Small intestine (tissue), 7 donors: ENCODE results near the gene SLC6A17. TPM values are rescaled to one million over a fixed set of nuclear protein-coding genes. Genes with fewer than 3 reads are reported as not detected.

Experiments
- DNase-seq, 2 donors: peaks; one replicate each; pipeline versions ENCODE4 v3.0.0 to v3.0.0-alpha.2; 2013
- FAIRE-seq: peaks from 2 replicates; lab custom pipeline; 2012; peaks lifted over from hg19 to GRCh38; lab: Jason Lieb, UNC
- H3K27ac ChIP-seq, 3 donors: one replicate each; pipeline ENCODE4 v1.5.1; 2013; ENCODE audit warnings: low read length in 2 of 3, mild to moderate bottlenecking in 2 of 3, control low read depth in 1 of 3, inconsistent platforms in 1 of 3, low read depth in 1 of 3, moderate library complexity in 1 of 3
- H3K27me3 ChIP-seq, 3 donors: one replicate each; pipeline ENCODE4 v1.6.1; 2013; ENCODE audit warnings: low read length in 3 of 3, inconsistent platforms in 1 of 3; ENCODE audit not compliant: control insufficient read depth in 3 of 3, insufficient read depth in 3 of 3
- H3K36me3 ChIP-seq, 3 donors: one replicate each; pipeline ENCODE4 v1.6.1; 2013; ENCODE audit warnings: low read length in 3 of 3, inconsistent platforms in 1 of 3, low read depth in 1 of 3, mild to moderate bottlenecking in 1 of 3, moderate library complexity in 1 of 3; ENCODE audit not compliant: control insufficient read depth in 3 of 3, insufficient read depth in 2 of 3
- H3K4me1 ChIP-seq, 3 donors: one replicate each; pipeline ENCODE4 v1.6.1; 2013; ENCODE audit warnings: low read length in 2 of 3, inconsistent platforms in 1 of 3, low read depth in 1 of 3, mild to moderate bottlenecking in 1 of 3, moderate library complexity in 1 of 3; ENCODE audit not compliant: control insufficient read depth in 3 of 3, insufficient read depth in 2 of 3
- H3K4me3 ChIP-seq, 3 donors: one replicate each; pipeline ENCODE4 v1.5.1; 2013; ENCODE audit warnings: low read length in 3 of 3, control low read depth in 1 of 3, inconsistent platforms in 1 of 3, low read depth in 1 of 3, mild to moderate bottlenecking in 1 of 3, moderate library complexity in 1 of 3
- H3K9me3 ChIP-seq, 2 donors: one replicate each; pipeline ENCODE4 v1.6.1; 2013; ENCODE audit warnings: low read depth in 1 of 2, low read length in 1 of 2; ENCODE audit not compliant: control insufficient read depth in 2 of 2, insufficient read depth in 1 of 2
- WGBS, 3 donors: extraction: QIAGEN DNeasy Blood & Tissue Kit; methylation state at CpG; one replicate each; pipeline ENCODE4 v1.1.7; 2013; 5-methylcytosine and 5-hydroxymethylcytosine counted together
- polyA plus RNA-seq, 4 donors: library from polyadenylated mRNA; stranded (reverse) in 3 of 4; unstranded in 1 of 4; fragments of 200-250 nt in 3 of 4; fragments of 120-200 nt in 1 of 4; gene quantifications; one replicate each; pipeline versions ENCODE4 v1.2.1 to v1.2.3, GENCODE V29; 2013
- donor health status: healthy with polysubstance abuse.
- donor health status: control.
- donor health status: control.
- donor health status: Bipolar disorder and iron deficiency.
- donor health status: healthy.

The SLC6A17 gene
- polyA plus RNA-seq, 4 donors, result under 0.01 to 0.49 TPM; not detected in 2

GRCh38 chr1:110196917-110197765, 46.8 kb downstream of the SLC6A17 start:
- H3K36me3 ChIP-seq, result no peaks in the 10 kb centered on the region
- H3K27me3 ChIP-seq, result peaks cover 0 to 3% (median 0%) of the 10 kb centered on the region in 3 donors
- FAIRE-seq, result no peak
- H3K4me3 ChIP-seq, result no peak overlapping the region
- 51 to 57% (median 56%) methylated on average over 12 of the region's 12 CpGs for WGBS, 3 donors
- DNase-seq, result peak; percentile 68 to 73
- H3K27ac ChIP-seq, result no peak overlapping the region
- H3K4me1 ChIP-seq, result no peaks in the 10 kb centered on the region
- no peaks in the 10 kb centered on the region for H3K9me3 ChIP-seq

- Histone ChIP-seq H3K4me3 (no peak overlapping the region), H3K27ac (no peak overlapping the region), H3K27me3 (peaks cover 0 to 3% (median 0%) of the 10 kb centered on the region in 3 donors), H3K9me3 (no peaks in the 10 kb centered on the region), H3K36me3 (no peaks in the 10 kb centered on the region), H3K4me1 (no peaks in the 10 kb centered on the region)
- DNase-seq, result no peak
- FAIRE-seq, result no peak
- 90 to 92% (median 90%) methylated on average over 21 to 23 of the region's 23 CpGs for WGBS, 3 donors
Observed at GRCh38 chr1:110197905-110198629, 47.8 kb downstream of the SLC6A17 start.

- DNase-seq (no peak), FAIRE-seq (no peak)
- peaks cover 0 to 2% (median 0%) of the 10 kb centered on the region in 3 donors for H3K4me1 ChIP-seq
- H3K27ac ChIP-seq, result no peak overlapping the region
- no peaks in the 10 kb centered on the region for H3K36me3 ChIP-seq
- WGBS, 3 donors, result 77 to 90% (median 84%) methylated on average over 2 of the region's 2 CpGs
- peaks cover 0 to 3% (median 0%) of the 10 kb centered on the region in 3 donors for H3K27me3 ChIP-seq
- no peaks in the 10 kb centered on the region for H3K9me3 ChIP-seq
- no peak overlapping the region for H3K4me3 ChIP-seq
Observed at GRCh38 chr1:110198746-110199145, 48.5 kb downstream of the SLC6A17 start.

- Histone ChIP-seq H3K36me3 (no peaks in the 10 kb centered on the region), H3K27me3 (peaks cover 0 to 3% (median 0%) of the 10 kb centered on the region in 3 donors), H3K9me3 (no peaks in the 10 kb centered on the region), H3K27ac (no peak overlapping the region), H3K4me1 (peaks cover 0 to 2% (median 0%) of the 10 kb centered on the region in 3 donors), H3K4me3 (no peak overlapping the region)
- FAIRE-seq, result no peak
- DNase-seq, result no peak
- WGBS, 3 donors, result 45 to 50% (median 47%) methylated on average over 2 of the region's 2 CpGs
Observed at GRCh38 chr1:110200190-110200589, 49.9 kb downstream of the SLC6A17 start.

GRCh38 chr1:110200666-110201065, 50.4 kb downstream of the SLC6A17 start:
- FAIRE-seq, result no peak
- H3K27me3 ChIP-seq, result peaks cover 0 to 3% (median 0%) of the 10 kb centered on the region in 3 donors
- no peak overlapping the region for H3K4me3 ChIP-seq
- peaks cover 0 to 2% (median 0%) of the 10 kb centered on the region in 3 donors for H3K4me1 ChIP-seq
- 72 to 86% (median 78%) methylated on average over 14 of the region's 14 CpGs for WGBS, 3 donors
- DNase-seq, result no peak
- H3K27ac ChIP-seq, result no peak overlapping the region
- no peaks in the 10 kb centered on the region for H3K9me3 ChIP-seq
- no peaks in the 10 kb centered on the region for H3K36me3 ChIP-seq

GRCh38 chr1:110201157-110201825, 51.0 kb downstream of the SLC6A17 start:
- WGBS, 3 donors, result 84 to 87% (median 86%) methylated on average over 10 of the region's 10 CpGs
- Histone ChIP-seq H3K27ac (no peak overlapping the region), H3K9me3 (no peaks in the 10 kb centered on the region), H3K27me3 (peaks cover 0 to 3% (median 0%) of the 10 kb centered on the region in 3 donors), H3K4me1 (peaks cover 0 to 2% (median 0%) of the 10 kb centered on the region in 3 donors), H3K4me3 (no peak overlapping the region), H3K36me3 (no peaks in the 10 kb centered on the region)
- FAIRE-seq (no peak), DNase-seq (no peak)

GRCh38 chr1:110203021-110203661, 52.8 kb downstream of the SLC6A17 start:
- Histone ChIP-seq H3K4me1 (peaks cover 0 to 2% (median 0%) of the 10 kb centered on the region in 3 donors), H3K4me3 (no peak overlapping the region), H3K9me3 (no peaks in the 10 kb centered on the region), H3K36me3 (no peaks in the 10 kb centered on the region), H3K27me3 (peaks cover 0 to 11% (median 0%) of the 10 kb centered on the region in 3 donors), H3K27ac (peak overlapping the region in 1 of 3 donors; percentile 78)
- DNase-seq, result peak; percentile 76 to 83
- WGBS, 3 donors, result 24 to 29% (median 28%) methylated on average over 6 of the region's 6 CpGs
- FAIRE-seq, result no peak
